ENCODE data around the gene OR10H5.

DNA sequence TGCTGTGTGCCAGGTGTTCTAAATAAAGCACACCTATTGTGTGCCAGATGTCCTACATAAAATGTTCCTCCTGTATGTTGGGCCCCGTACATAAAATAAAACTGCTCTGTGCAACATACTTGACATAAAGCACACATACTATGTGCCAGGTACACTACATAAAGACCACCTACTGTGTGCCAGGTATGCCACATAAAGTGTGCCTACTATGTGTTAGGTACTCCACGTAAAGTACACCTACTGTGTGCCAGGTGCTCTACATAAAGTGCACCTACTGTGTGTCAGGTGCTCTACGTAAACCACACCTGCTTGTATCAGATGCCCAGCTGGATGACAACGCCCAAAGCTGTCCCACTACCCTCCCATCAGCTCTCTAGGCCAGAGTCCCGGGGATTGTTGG is 5.8 kb upstream of the OR10H5 start:
- TF ChIP-seq EZH2 (IDR thresholded peaks at IDR 0.05; ENCODE audit: borderline replicate concordance, low read length) (no peak), CTCF (conservative IDR thresholded peaks at IDR 0.05 in 1 of 2, IDR thresholded peaks at IDR 0.05 in 1 of 2; ENCODE audit: extremely low read depth in 1 of 2, insufficient read depth in 1 of 2, low read depth in 1 of 2, low read length in 2 of 2) (no peak)
